ENCODE data around the gene WFDC11.

DNA sequence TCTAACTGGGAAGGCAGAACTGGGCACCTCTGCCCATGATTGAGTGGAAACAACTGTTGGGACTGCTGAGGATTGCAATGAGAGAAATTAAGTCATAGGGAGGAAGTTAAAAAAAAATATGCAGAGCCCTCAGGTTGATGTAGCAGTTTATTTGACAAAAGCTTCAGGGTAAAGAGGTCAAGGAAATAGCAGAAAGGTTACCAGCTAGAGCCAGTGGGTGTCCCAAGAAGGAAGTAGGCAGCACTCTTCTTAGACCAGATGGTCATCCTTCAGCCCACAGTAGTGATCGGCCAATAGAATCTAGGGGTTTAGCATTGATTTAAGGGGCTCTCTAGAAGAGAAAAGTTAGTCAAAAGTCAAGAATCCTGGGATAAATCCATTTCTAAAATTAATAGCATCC is 62.2 kb downstream of the WFDC11 start:
- TF ChIP-seq, protein P1, sequence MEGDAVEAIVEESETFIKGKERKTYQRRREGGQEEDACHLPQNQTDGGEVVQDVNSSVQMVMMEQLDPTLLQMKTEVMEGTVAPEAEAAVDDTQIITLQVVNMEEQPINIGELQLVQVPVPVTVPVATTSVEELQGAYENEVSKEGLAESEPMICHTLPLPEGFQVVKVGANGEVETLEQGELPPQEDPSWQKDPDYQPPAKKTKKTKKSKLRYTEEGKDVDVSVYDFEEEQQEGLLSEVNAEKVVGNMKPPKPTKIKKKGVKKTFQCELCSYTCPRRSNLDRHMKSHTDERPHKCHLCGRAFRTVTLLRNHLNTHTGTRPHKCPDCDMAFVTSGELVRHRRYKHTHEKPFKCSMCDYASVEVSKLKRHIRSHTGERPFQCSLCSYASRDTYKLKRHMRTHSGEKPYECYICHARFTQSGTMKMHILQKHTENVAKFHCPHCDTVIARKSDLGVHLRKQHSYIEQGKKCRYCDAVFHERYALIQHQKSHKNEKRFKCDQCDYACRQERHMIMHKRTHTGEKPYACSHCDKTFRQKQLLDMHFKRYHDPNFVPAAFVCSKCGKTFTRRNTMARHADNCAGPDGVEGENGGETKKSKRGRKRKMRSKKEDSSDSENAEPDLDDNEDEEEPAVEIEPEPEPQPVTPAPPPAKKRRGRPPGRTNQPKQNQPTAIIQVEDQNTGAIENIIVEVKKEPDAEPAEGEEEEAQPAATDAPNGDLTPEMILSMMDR (IDR thresholded peaks at IDR 0.05), result no peak
- TF ChIP-seq POLR2A (IDR thresholded peaks at IDR 0.05), result no peak
